IMR-90 (cell line): ENCODE data around the gene THAP9. TPM values are rescaled to one million over a fixed set of nuclear protein-coding genes. Genes with fewer than 3 reads are reported as not detected.

Source experiments
- microRNA-seq, 2 experiments: library from miRNA; stranded (forward) in 1 of 2; unstranded in 1 of 2; fragments of 10-50 nt in 1 of 2; fragments of <30 nt in 1 of 2; gene quantifications in 1 of 2; microRNA quantifications in 1 of 2; one replicate each; pipeline versions ENCODE3 to v1.1.0; 2013 to 2020; ENCODE audit not compliant: insufficient read depth in 1 of 2, insufficient read length in 1 of 2, unreplicated experiment in 1 of 2
- polyA plus RNA-seq, 3 experiments: library from polyadenylated mRNA; depleted of rRNA; stranded (reverse); fragments of >200 nt; gene quantifications; 2 replicates each; pipeline ENCODE4 v1.2.3, GENCODE V29; 2012; ENCODE audit warnings: low replicate concordance in 1 of 3
- small RNA-seq, 5 experiments: library from RNA; depleted of rRNA; stranded (forward); fragments of <200 nt; gene quantifications; one replicate each; pipeline ENCODE3, GENCODE V24; 2012
- total RNA-seq: library from RNA; depleted of rRNA; stranded (reverse); fragments of >200 nt; gene quantifications from 2 replicates; pipeline ENCODE4 v1.2.3, GENCODE V29; 2012; rRNA removed

Gene THAP9
- total and polyA plus RNA-seq, 2 of the 4 experiments (the other 2 are of a cell fraction): 0.86 to 2.9 TPM

Small RNA genes lying within 50 kb of the gene (microRNA-seq; reads per million reads assigned to microRNA genes)
- not detected for gene RF00019 (ENCODE audit: insufficient read depth, insufficient read length)

Small RNA genes lying within 50 kb of the gene (small RNA-seq; reads per million reads assigned to genes)
- 0 reads per million in 5 experiments for gene RF00019

Other genes with a start within 250 kb of the THAP9 start
- 12.4 and 17.2 TPM in 2 replicates for gene SCD5, start 101.9 kb upstream of the THAP9 start, total RNA-seq
- 13.5 and 13.9 TPM in 2 replicates for gene SCD5, start 101.9 kb upstream of the THAP9 start, polyA plus RNA-seq (2012; rRNA removed)
- 366 and 369 TPM in 2 replicates for gene SEC31A, start 9.6 kb upstream of the THAP9 start, total RNA-seq
- gene SEC31A, start 9.6 kb upstream of the THAP9 start, polyA plus RNA-seq (2012; rRNA removed): 275 and 278 TPM in 2 replicates
- gene LIN54, start 110.1 kb downstream of the THAP9 start, total RNA-seq: 23.9 and 26.9 TPM in 2 replicates
- 5.3 and 5.4 TPM in 2 replicates for gene LIN54, start 110.1 kb downstream of the THAP9 start, polyA plus RNA-seq (2012; rRNA removed)
- gene COPS4, start 134.4 kb downstream of the THAP9 start, total RNA-seq: 107 and 115 TPM in 2 replicates
- gene COPS4, start 134.4 kb downstream of the THAP9 start, polyA plus RNA-seq (2012; rRNA removed): 40.1 and 42.7 TPM in 2 replicates
- not detected in 2 replicates for gene PLAC8, start 214.0 kb downstream of the THAP9 start, total RNA-seq
- gene PLAC8, start 214.0 kb downstream of the THAP9 start, polyA plus RNA-seq (2012; rRNA removed): not detected in 2 replicates